NB4 (cell line): Measurements from ENCODE around the gene KLC3.

Experiments
- CTCF ChIP-seq: IDR thresholded peaks from one replicate; pipeline ENCODE4 v1.5.1; 2012; ENCODE audit warnings: low read depth, low read length
- POLR2A ChIP-seq: IDR thresholded peaks from 2 replicates; pipeline ENCODE4 v1.6.1; 2011; ENCODE audit warnings: mild to moderate bottlenecking; ENCODE audit not compliant: insufficient read length; ENCODE audit errors: extremely low read depth

- TF ChIP-seq POLR2A: no peak
- TF ChIP-seq CTCF: no peak
Measured at GRCh38 chr19:45385392-45386221, 45.1 kb downstream of the KLC3 start.
